Measurements from ENCODE around the gene CCDC18. TPM values are rescaled to one million over a fixed set of nuclear protein-coding genes. Genes with fewer than 3 reads are reported as not detected.
A peak's percentile ranks its signal among the peaks of the same experiment; 100 is the strongest.
"Not testable (repeated sequence)": the region's sequence is repeated elsewhere in the genome, so short reads cannot be mapped to it uniquely, and the experiment has no call there.

The CCDC18 gene
- total RNA-seq, 1 experiment from 2014 or later = 6.5 TPM

DNA sequence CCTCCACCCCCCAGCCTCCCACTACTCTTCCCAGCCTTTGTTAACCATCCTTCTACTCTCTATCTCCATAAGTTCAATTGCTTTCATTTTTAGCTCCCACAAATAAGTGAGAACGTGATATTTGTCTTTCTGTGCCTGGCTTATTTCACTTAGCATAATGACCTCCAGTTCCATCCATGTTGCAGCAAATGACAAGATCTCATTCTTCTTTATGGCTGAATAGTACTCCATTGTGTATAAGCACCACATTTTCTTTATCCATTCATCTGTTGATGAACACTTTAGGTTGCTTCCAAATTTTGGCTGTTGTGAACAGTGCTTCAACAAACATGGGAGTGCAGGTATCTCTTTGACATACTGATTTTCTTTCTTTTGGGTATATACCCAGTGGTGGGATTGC is 14.6 kb upstream of the CCDC18 start:
- in situ Hi-C loops (cut with HindIII; ENCODE audit: low pct_unique_long_range_greater_than_20kb, low sequenced_read_pairs); DNase-seq (ENCODE audit: low read depth): not testable (repeated sequence)

DNA sequence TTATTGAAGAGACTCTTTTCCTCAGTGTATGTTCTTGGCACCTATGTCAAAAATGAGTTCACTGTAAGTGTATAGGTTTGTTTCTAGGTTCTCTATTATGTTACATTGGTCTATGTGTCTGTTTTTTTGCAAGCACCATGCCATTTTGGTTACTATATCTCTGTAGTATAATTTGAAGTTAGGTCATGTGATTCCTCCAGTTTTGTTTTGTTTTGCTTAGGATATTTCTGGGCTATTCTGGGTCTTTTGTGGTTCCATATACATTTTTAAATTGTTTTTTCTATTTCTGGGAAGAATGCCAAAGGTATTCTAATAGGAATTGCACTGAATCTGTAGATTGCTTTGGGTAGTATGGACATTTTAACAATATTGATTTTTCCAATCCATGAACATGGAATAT is 13.5 kb upstream of the CCDC18 start:
- no peak for DNase-seq (ENCODE audit: low read depth)
- in situ Hi-C loops (cut with HindIII; ENCODE audit: low pct_unique_long_range_greater_than_20kb, low sequenced_read_pairs) = no loop called here

DNA sequence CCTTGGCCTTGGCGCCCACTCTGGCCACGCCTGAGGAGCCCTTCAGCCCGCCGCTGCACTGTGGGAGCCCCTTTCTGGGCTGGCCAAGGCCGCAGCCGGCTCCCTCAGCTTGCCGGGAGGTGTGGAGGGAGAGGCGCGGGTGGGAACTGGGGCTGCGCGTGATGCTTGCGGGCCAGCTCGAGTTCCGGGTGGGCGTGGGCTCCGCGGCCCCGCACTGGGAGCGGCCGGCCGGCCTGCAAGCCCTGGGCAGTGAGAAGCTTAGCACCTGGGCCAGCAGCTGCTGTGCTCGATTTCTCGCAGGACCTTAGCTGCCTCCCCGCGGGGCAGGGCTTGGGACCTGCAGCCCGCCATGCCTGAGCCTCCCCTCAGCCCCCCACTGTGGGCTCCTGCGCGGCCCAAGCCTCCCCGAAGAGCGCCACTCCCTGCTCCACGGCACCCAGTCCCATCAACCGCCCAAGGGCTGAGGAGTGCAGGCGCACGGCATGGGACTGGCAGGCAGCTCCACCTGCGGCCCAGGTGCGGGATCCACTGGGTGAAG is 10.3 kb upstream of the CCDC18 start:
- DNase-seq (ENCODE audit: low read depth); in situ Hi-C loops (cut with HindIII; ENCODE audit: low pct_unique_long_range_greater_than_20kb, low sequenced_read_pairs): not testable (repeated sequence)

DNA sequence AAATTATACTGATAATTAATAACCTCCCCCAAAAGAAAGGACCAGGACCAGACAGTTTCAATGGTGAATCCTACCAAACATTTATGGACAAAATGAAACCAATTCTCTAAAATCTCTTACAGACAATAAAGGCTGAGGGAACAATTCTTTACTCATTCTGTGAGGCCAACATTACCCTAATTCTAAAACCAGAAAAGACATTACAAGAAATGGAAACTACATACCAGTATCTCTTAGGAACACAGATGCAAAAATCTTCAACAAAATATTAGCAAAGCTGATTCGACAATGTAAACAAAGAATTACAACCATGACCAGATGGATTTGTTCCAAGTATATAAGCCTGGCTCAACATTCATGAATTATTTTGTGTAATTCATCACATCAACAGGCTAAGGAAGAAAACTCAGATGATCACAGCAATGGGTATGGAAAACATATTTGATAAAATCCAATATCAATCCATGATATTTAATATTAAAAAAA is 8.9 kb upstream of the CCDC18 start:
- DNase-seq (ENCODE audit: low read depth) = no peak
- in situ Hi-C loops (cut with HindIII; ENCODE audit: low pct_unique_long_range_greater_than_20kb, low sequenced_read_pairs) = no loop called here

DNA sequence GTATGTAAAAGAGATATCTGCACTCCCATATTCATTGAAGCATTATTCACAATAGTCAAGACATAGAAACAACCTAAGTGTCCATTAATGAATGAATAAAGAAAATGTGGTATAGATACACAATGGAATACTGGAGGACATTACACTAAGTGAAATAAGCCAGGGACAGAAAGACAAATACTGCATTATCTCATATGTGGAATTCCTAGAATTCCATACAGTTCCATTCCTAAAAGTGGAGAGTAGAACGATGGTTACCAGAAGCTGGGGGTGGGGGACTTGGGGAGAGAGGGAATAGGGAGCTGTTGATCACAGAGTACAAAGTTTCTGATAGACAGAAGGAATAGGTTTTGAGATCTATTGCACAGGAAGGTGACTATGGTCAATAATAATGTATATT is 7.7 kb upstream of the CCDC18 start:
- in situ Hi-C loops (cut with HindIII; ENCODE audit: low pct_unique_long_range_greater_than_20kb, low sequenced_read_pairs) = no loop called here
- no peak for DNase-seq (ENCODE audit: low read depth)

DNA sequence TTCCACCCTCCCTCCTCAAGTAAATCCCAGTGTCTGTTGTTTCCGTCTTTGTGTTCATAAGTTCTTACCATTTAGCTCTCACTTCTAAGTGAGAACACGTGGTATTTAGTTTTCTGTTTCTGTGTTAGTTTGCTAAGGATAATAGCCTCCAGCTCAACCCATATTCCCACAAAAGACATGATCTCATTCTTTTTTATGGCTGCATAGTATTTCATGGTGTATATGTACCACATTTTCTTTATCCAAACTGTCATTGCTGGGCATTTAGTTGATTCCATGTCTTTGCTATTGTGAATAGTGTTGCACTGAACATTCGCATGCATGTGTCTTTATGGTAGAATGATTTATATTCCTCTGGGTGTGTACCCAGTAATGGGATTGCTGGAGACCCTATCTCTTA is 5.9 kb upstream of the CCDC18 start:
- DNase-seq (ENCODE audit: low read depth); in situ Hi-C loops (cut with HindIII; ENCODE audit: low pct_unique_long_range_greater_than_20kb, low sequenced_read_pairs): not testable (repeated sequence)

DNA sequence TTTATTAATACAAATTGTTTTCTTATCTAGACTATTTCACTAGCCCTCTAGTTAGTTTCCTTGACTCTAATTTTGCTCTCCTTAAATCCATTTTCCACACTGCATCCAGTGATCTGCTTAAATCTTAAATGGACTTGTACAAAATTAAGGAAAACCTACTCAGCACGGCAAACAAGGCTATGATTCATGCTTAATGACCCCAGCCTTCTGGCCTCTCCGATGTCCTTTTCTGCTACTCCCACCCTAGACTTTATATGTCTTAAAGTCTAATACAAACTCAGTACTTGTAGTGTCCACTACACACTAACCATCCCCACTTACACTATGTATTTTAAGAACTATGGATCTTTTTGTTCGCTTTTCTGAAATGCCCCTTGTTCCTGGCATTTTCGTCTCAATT is 2.5 kb upstream of the CCDC18 start:
- DNase-seq (ENCODE audit: low read depth) = peak; percentile 20

DNA sequence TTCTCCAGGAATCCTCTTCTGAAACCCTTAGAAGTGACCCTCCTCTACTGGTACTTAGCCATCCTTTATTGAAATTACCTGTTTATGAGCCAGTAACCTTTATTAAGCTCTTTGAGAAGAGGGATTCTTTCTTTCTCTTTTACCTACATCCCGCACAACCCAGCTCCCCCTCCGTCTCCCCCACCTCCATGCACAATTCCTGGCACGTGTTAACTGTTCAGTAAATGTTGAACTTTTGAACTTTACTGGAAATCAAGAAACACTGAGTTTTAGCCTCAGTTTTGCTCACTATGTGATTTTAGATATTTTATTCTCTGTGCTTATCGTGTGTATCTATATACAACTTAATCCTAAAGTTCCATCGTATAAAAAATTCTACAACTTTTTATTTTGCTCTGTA is 2.1 kb upstream of the CCDC18 start:
- in situ Hi-C loops (cut with HindIII; ENCODE audit: low pct_unique_long_range_greater_than_20kb, low sequenced_read_pairs) = no loop called here
- DNase-seq (ENCODE audit: low read depth) = no peak

More for the DNA sequence above, 2.5 kb upstream of the CCDC18 start:
- in situ Hi-C loops (cut with HindIII; ENCODE audit: low pct_unique_long_range_greater_than_20kb, low sequenced_read_pairs) = no loop called here

DNA sequence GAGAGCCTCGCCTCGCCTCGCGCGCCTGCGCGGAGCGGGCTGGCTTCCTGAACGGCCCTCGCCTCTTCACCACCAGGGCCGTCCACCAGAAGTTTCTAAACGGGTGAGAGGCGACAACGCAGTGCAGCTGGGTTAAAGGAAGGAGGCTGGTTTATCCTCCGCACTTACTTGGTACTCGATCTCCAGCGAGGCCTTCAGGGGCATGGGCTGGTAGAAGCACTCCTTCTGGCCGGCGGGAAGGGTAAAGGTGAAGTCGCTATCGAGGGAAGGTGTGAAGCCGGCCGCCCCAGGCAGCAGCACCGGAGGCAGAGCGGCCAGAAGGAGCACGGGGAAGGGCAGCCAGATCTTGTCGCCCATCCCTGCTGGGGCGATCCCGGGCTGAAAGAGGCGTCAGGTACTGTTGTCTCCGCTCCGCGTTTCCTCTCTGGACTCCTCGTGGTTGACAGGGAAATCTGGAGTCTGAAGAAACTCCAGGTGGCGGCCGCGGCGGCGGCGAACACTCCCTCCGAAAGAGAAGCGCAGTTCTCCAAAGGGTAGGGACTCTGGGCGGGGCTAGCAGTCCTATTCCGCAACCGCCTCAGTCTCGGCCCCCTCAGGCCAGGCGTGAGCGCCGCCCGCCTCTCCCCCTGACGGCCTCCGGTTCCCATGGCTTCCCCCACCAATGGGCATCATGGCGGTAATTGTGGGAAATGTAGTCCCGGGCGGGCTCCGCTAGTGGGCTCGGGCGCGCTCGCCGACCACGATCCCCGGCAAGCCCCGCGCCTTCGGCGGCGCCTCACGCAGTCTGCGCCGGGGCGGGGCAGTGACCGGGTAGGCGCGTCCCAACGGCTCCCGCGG is 420 bp upstream of the CCDC18 start, which contains the start of gene TMED5:
Gene TMED5 (minus strand): TSS at position 528 of the 837 bp plus-strand sequence. CDS start 171 bp downstream, at position 357.
- in situ Hi-C loops (cut with HindIII; ENCODE audit: low pct_unique_long_range_greater_than_20kb, low sequenced_read_pairs) = no loop called here
- peak; percentile 97 for DNase-seq (ENCODE audit: low read depth)

DNA sequence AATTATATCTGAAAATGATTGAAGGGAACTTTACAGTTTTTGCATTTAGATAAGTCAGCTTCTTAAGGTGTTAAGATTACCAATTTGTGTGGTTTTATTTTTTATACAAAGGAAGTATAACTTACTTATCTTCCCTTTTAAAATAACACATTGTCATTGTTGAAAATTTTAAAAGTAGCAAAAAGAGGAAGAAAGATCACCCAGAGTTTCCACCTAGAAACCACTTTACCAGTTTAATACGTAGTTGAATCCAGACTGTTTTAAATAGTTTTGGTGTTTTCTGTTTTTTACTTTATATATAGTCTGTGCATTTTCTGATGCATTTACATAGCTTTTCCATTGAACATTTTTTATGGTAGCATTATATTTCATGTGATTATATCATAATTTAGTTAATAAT is 6.1 kb downstream of the CCDC18 start:
- no peak for DNase-seq (ENCODE audit: low read depth)
- in situ Hi-C loops (cut with HindIII; ENCODE audit: low pct_unique_long_range_greater_than_20kb, low sequenced_read_pairs) = no loop called here

DNA sequence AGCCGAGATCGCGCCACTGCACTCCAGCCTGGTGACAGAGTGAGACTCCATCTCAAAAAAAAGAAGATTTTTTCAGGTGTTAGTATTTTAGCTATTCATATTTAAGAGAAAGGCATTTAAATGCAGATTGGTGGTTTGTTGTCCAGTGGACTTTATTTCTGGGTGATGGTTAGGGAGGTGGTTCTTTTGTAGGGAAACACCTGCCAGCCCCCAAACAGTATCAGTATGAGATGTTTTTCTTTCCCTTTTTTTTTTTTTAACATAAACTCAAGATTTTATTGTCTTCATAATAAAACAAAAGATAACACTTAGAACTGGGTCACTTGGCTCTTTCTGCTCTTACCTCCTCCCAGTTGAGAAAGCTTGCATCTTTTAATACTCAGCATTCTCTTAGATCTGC is 9.9 kb downstream of the CCDC18 start:
- in situ Hi-C loops (cut with HindIII; ENCODE audit: low pct_unique_long_range_greater_than_20kb, low sequenced_read_pairs) = no loop called here
- no peak for DNase-seq (ENCODE audit: low read depth)

DNA sequence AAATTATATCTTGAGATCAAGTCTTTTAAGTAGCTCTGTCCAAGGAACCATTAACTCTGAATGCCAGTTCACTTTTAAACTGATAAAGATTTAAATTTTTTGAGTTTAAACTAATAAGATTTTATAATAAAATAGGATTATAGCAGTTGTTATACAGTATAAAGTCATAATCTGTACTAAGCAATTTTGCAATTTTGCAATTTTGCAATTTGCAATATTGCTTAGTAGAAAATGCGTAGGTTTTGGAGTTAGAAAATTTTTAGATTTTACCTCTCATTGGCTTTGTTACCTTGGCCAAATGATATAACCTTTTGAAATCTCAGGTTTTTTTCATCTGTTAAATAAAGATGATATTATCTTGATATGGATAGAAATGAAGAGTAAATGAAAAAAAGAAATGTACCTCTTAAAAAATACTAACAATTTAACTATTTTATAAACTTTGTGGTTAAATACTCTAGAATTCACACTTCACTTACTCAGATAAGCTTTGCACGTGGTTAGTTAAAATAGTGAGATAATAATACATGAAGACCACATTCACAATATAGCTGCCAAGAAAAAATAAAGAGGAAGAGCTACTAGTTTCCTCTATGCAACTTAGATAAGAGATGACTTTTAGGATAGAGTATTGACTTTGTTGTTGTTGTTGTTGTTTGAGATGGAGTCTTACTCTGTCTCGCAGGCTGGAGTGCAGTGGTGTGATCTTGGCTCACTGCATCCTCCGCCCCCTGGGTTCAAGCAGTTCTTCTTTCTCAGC is 13.9 kb downstream of the CCDC18 start:
- DNase-seq (ENCODE audit: low read depth) = no peak
- in situ Hi-C loops (cut with HindIII; ENCODE audit: low pct_unique_long_range_greater_than_20kb, low sequenced_read_pairs) = no loop called here

DNA sequence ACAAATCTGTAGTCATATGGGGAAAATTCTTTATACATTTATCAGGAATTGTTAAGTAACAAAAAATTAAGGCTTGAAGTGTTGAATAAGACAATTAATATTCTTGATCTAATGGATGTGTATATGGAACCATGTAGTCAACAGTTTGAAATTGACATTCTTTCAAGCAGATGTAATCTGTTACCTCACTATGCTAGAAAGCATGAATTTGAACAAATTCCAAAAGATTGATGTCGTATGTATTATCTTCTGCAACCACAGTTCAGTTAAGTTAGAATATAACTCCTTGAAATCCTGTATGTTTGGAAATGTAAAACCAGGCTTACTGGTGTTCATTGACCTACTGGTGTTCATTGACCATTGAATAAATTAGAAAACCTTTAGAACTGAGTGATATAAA is 16.1 kb downstream of the CCDC18 start:
- in situ Hi-C loops (cut with HindIII; ENCODE audit: low pct_unique_long_range_greater_than_20kb, low sequenced_read_pairs) = no loop called here
- DNase-seq (ENCODE audit: low read depth) = no peak

DNA sequence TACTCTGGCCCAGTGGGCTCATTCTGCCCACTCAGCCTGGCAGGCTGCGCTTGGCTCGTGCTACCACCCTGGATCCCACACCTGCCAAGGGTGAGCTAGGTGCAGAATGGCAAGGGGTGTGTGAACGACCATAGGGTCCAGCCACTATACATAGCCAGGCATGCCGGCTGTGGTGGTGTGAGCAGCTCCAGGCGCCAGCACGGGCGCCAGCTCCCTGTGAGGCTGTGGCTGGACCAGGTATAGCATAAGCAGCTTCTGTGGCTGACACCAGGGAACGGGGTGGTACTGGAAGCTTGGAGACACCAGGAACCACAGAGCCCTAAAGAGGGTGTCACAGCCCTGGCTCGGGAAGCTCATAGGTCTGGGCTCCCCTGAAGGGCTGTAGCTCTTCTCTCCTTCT is 18.6 kb downstream of the CCDC18 start:
- DNase-seq (ENCODE audit: low read depth) = no peak

DNA sequence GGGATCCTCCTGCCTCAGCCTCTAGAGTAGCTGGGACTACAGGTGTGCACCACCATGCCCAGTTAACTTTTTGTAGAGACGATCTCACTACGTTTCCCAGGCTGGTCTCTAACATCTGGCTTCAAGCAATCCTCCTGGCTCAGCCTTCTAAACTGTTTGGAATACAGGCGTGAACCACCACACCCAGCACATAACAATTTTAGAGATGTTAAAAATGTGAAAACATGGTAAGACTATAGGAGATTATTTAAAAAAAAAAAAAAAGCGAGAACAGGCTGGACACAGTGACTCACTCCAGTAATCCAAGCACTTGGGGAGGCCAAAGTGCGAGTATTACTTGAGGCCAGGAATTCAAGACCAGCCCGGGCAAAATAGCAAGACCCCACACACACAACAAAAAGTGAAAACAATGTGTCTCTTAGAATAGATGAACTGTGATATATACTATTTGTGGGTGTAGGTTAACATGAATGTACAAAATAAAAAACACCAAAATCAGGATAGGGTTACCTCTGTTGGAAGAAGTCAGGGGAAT is 19.6 kb downstream of the CCDC18 start:
- no peak for DNase-seq (ENCODE audit: low read depth)
- in situ Hi-C loops (cut with HindIII; ENCODE audit: low pct_unique_long_range_greater_than_20kb, low sequenced_read_pairs) = no loop called here

More for the DNA sequence above, 18.6 kb downstream of the CCDC18 start:
- in situ Hi-C loops (cut with HindIII; ENCODE audit: low pct_unique_long_range_greater_than_20kb, low sequenced_read_pairs) = no loop called here

DNA sequence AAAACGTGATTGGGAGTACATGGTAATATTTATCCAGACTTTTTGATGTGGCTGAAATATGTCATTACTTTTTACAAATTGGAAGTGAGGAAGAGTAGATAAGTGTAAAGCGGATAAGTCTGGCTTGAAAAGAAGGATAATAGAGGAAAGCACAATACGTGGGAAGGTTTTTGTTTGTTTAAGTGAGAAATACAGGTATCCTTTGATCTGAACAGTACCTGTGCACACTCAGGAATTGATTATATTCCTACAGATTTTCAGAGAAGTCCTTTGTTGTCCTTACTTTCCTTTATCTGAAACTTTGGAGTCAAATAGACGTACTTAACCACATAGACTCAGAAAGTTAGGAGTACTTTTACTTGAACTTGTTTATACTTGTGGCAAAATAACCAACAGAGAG is 20.2 kb downstream of the CCDC18 start:
- DNase-seq (ENCODE audit: low read depth) = no peak
- in situ Hi-C loops (cut with HindIII; ENCODE audit: low pct_unique_long_range_greater_than_20kb, low sequenced_read_pairs) = no loop called here

DNA sequence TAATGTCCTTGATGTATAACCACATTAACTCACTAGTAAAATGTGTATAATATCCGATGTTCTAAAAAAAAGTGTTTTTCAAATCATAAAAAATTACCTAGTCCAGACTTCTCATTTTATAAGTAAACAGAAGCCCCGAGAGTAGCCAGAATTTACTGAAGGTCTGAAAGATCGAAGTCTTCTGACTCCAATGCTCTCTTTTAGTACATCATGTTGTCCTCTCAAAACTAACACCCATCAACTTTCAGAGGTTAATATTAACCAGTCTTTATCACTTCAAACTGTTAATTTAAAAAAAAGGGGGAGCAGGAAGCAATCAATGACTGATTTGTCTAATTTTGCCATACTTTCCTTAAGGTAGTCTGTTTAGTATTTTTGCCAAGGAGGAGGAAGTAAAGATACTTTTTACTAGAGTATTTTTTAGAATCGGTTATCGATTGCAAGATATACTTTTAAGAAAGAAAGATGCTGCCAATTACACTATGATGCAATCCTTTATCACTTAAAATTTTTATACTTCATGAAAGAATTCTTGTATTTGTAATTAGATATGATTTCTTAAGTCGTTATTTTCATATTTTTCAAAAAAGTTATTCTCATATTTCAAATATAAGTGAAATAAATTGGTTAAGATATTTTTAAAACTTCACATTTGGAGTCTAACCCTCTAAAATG is 25.5 kb downstream of the CCDC18 start:
- DNase-seq (ENCODE audit: low read depth) = no peak
- in situ Hi-C loops (cut with HindIII; ENCODE audit: low pct_unique_long_range_greater_than_20kb, low sequenced_read_pairs) = no loop called here

DNA sequence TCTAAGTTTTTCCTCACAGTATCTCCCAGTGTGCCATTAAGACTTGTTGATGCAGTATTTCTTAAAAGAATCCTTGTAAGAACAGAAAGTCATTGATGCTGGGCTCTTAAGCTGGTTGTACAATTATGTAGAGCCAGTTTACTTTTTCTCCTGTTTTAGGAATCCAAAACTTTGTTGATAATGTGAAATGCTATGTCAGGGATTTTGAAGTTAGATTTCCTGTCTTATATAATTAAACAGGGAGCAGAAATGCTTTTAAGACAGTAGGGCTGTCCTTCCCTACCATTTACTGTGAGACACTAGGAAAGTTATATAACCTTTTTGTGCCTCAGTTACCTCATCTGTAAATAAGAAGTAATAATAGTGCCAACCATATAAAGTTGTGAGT is 26.0 kb downstream of the CCDC18 start:
- no peak for DNase-seq (ENCODE audit: low read depth)
- in situ Hi-C loops (cut with HindIII; ENCODE audit: low pct_unique_long_range_greater_than_20kb, low sequenced_read_pairs) = no loop called here

Data from Caki2 (cell line).